SK-N-MC (cell line): Measurements from ENCODE around the gene AP2B1.
"Not testable (repeated sequence)": the region's sequence is repeated elsewhere in the genome, so short reads cannot be mapped to it uniquely, and the experiment has no call there.

ENCODE experiments used
- DNase-seq: peaks from one replicate; pipeline ENCODE4 v3.0.0-alpha.2; 2011; ENCODE audit warnings: low read depth, low spot score
- H3K27ac ChIP-seq: fragments of 200-600 bp; sonication (generic); 2 replicates; pipeline ENCODE4 v1.5.1; 2016; ENCODE audit warnings: mixed run types
- H3K36me3 ChIP-seq: fragments of 200-600 bp; sonication (generic); 2 replicates; pipeline ENCODE4 v1.6.1; 2017; ENCODE audit warnings: antibody characterized with exemption, low read length, mixed read lengths; ENCODE audit not compliant: insufficient read depth
- H3K4me3 ChIP-seq: fragments of 200-600 bp; sonication (generic); 2 replicates; pipeline ENCODE4 v1.5.1; 2016
- H3K9ac ChIP-seq: fragments of 200-600 bp; sonication (generic); 2 replicates; pipeline ENCODE4 v1.8.0; 2017; ENCODE audit warnings: mixed run types, mixed read lengths; ENCODE audit not compliant: insufficient read length
- H3K9me3 ChIP-seq: fragments of 200-600 bp; sonication (generic); 2 replicates; pipeline ENCODE4 v1.6.1; 2017; ENCODE audit warnings: low read depth, mild to moderate bottlenecking, antibody characterized with exemption, low read length, moderate library complexity, mixed read lengths
- EZH2 ChIP-seq: fragments of 200-600 bp; sonication (generic); IDR thresholded peaks from one replicate; pipeline ENCODE4 v1.6.1; 2017; ENCODE audit warnings: antibody characterized with exemption
- FOXP2 ChIP-seq: optimal IDR thresholded peaks from 2 replicates; pipeline ENCODE3; 2011; ENCODE audit warnings: mild to moderate bottlenecking, moderate library complexity; ENCODE audit not compliant: insufficient read depth; ENCODE audit errors: extremely low read length, control extremely low read depth
- POLR2AphosphoS5 ChIP-seq: IDR thresholded peaks from 2 replicates; pipeline ENCODE4 v1.6.1; 2012; ENCODE audit warnings: mild to moderate bottlenecking, low read depth, low read length, borderline replicate concordance

The AP2B1 gene

DNA sequence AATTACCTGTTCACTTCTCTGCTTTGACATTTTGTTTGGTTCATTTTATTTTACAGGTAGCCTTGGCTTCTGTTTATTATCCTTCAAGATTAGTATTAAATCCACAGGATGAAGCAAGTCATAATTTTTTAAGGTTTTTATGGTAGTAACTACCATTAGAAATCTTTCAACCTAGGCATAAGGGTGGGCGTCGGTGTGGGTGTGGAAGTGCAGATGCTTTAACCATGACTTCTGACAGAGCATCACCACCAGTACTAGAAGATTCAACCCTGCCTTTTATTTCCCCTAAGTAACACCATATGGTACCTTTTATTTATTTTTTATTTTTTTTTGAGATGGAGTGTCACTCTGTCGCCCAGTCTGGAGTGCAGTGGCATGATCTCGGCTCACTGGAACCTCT, 22.7 kb downstream of the AP2B1 start:
- no peak for DNase-seq
- Histone ChIP-seq H3K36me3 (peaks cover 51% of the 10 kb centered on the region), H3K9me3 (no peaks in the 10 kb centered on the region), H3K9ac (no peak overlapping the region), H3K27ac (no peak overlapping the region), H3K4me3 (no peak overlapping the region)
- TF ChIP-seq POLR2AphosphoS5 (no peak), FOXP2 (no peak), EZH2 (no peak)

- peaks cover 47% of the 10 kb centered on the region for H3K36me3 ChIP-seq
- H3K27ac ChIP-seq, H3K4me3 ChIP-seq, DNase-seq, H3K9ac ChIP-seq, H3K9me3 ChIP-seq: not testable (repeated sequence)
Measured at GRCh38 chr17:35610746-35611145, 23.6 kb downstream of the AP2B1 start.

- peaks cover 30% of the 10 kb centered on the region for H3K36me3 ChIP-seq
- TF ChIP-seq EZH2 (no peak), POLR2AphosphoS5 (no peak), FOXP2 (no peak)
- no peaks in the 10 kb centered on the region for H3K9me3 ChIP-seq
- no peak overlapping the region for H3K9ac ChIP-seq
- no peak overlapping the region; the same call in 1 of the 2 replicates for H3K27ac ChIP-seq
- DNase-seq = peak; percentile 48
- H3K4me3 ChIP-seq = no peak overlapping the region
Measured at GRCh38 chr17:35612924-35613521, 25.9 kb downstream of the AP2B1 start.

DNA sequence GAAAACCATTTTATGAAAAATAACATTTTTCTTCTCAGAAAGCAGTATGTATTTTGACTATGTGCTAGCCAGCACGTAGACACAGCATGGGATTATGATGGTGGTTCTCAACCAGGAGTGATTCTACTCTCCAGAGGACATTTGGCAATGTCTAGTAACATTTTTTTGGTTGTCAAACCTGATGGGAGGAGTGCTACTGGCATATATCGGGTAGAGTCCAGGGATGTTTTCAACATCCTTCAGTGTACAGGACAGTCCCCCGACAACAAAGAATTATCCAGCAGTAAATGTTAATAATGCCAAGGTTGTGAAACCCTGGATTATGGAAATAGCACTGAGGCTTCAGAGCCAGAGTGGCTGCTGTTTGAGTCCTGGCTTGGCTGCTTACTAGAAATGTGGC, 27.7 kb downstream of the AP2B1 start:
- Histone ChIP-seq H3K9me3 (no peaks in the 10 kb centered on the region), H3K36me3 (peaks cover 16% of the 10 kb centered on the region), H3K9ac (no peak overlapping the region), H3K4me3 (no peak overlapping the region), H3K27ac (no peak overlapping the region)
- TF ChIP-seq EZH2 (no peak), POLR2AphosphoS5 (no peak), FOXP2 (no peak)
- no peak for DNase-seq

DNA sequence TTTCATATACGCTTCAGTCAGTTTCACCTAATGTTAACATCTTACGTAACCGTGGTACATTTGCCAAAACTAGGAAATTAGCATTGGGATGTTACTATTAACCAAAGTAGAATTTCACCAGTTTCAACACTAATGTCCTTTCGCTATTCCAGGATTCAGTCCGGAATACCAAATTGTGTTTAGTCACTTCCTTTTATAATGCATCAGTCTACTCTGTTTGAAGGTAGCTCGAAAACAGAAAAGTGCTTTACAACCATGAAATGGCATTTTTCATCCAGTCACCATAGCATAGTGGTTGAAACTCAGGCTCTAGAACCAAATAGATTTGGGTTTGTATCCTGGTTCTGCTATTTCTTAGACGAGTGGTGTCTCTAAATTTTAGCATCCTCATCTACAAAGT, 29.4 kb downstream of the AP2B1 start:
- Histone ChIP-seq H3K9me3 (no peaks in the 10 kb centered on the region), H3K4me3 (no peak overlapping the region), H3K9ac (no peak overlapping the region), H3K36me3 (peaks cover 11% of the 10 kb centered on the region; the same call in 1 of the 2 replicates), H3K27ac (no peak overlapping the region)
- no peak for DNase-seq
- TF ChIP-seq FOXP2 (no peak), EZH2 (no peak), POLR2AphosphoS5 (no peak)

GRCh38 chr17:35617505-35617904, 30.4 kb downstream of the AP2B1 start:
- Histone ChIP-seq H3K9me3 (no peaks in the 10 kb centered on the region), H3K27ac (no peak overlapping the region), H3K36me3 (peaks cover 8% of the 10 kb centered on the region; the same call in 1 of the 2 replicates), H3K4me3 (no peak overlapping the region), H3K9ac (no peak overlapping the region)
- TF ChIP-seq FOXP2 = no peak
- no peak for TF ChIP-seq EZH2
- TF ChIP-seq POLR2AphosphoS5 = no peak
- peak; percentile 3 for DNase-seq

DNA sequence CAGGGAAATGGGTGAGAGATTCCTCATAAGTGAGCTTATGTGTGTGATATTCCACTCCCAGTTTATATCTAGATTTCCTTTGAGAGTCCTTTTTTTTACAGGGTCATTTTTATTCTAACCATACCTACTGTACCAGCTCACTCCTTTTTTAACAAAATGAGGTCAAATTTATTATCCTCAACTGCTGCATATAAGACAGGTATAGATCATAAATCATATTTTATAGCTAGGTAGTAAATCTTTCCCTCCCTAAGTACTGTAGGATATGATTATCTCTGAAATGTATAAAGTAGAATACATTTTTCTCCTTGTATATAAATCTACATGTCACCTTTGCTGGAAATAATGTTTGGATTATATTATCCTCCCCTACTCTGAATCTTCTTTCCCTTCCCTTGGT, 31.5 kb downstream of the AP2B1 start:
- H3K27ac ChIP-seq = no peak overlapping the region
- no peaks in the 10 kb centered on the region for H3K9me3 ChIP-seq
- DNase-seq = no peak
- TF ChIP-seq POLR2AphosphoS5 (no peak), FOXP2 (no peak), EZH2 (no peak)
- no peak overlapping the region for H3K9ac ChIP-seq
- H3K4me3 ChIP-seq = no peak overlapping the region
- no peaks in the 10 kb centered on the region; the same call in 1 of the 2 replicates for H3K36me3 ChIP-seq

- H3K9me3 ChIP-seq = no peaks in the 10 kb centered on the region
- TF ChIP-seq EZH2 (no peak), FOXP2 (no peak), POLR2AphosphoS5 (no peak)
- no peak overlapping the region for H3K9ac ChIP-seq
- no peak overlapping the region for H3K4me3 ChIP-seq
- peaks cover 25% of the 10 kb centered on the region for H3K36me3 ChIP-seq
- no peak for DNase-seq
- H3K27ac ChIP-seq = no peak overlapping the region
Measured at GRCh38 chr17:35621768-35622167, 34.6 kb downstream of the AP2B1 start.

DNA sequence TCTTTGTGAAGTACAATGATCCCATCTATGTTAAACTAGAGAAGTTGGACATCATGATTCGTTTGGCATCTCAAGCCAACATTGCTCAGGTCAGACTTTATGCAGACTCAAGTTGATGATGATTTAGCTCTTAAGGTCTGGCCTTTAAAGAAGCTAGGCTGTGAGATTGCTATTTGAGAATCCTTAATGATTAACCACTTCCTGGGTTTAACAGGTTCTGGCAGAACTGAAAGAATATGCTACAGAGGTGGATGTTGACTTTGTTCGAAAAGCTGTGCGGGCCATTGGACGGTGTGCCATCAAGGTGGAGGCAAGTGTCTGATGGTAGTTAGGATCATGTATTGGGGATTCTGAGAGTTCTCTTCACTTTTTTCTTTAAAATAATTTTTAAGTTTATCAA, 40.3 kb downstream of the AP2B1 start:
- Histone ChIP-seq H3K36me3 (peaks cover 52% of the 10 kb centered on the region), H3K4me3 (no peak overlapping the region), H3K9me3 (no peaks in the 10 kb centered on the region), H3K9ac (no peak overlapping the region), H3K27ac (no peak overlapping the region)
- TF ChIP-seq POLR2AphosphoS5 = no peak
- no peak for TF ChIP-seq FOXP2
- TF ChIP-seq EZH2 = no peak
- DNase-seq = no peak
